ELF-1 (cell line): ENCODE data around the gene DLST.

Experiments
- DNase-seq: peaks from one replicate; pipeline ENCODE4 v3.0.0-alpha.2; 2016; ENCODE audit warnings: low read depth, low spot score

DLST gene

DNA sequence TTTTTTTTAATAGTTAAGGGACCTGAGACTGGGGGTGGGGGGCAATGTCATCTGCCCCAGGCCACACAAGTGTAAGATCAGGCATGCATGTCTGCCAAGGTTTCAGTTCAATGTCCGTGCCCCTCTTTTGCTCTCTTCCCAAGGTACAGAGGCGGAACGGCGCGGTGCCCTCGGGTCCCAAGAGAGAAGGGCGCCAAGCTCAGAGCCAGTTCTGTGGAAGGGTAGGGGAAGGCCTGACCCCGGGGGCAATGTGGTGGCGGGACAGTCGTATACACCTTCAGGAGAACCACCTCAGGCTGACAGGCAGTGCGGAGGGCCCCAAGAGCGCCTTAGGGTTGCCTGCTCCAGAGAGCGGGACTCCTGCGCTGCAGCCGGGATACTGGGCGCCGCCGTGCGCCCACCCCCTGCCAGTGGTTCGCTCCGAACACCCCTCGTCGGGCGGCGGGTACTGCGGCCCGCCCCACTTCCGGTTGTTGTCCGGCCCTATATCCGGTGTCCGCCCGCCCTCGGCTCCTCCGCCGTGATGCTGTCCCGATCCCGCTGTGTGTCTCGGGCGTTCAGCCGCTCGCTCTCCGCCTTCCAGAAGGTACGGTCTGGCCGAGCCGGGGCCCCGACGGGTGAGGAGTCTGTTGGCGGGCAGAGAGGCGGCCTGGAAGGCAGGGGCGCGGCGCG is at the start of gene DLST:
Gene DLST, plus strand, starts transcription at position 486 of the 672 bp plus-strand sequence. Its CDS starts 38 bp downstream, at position 524.
- DNase-seq = peak; percentile 95

DNA sequence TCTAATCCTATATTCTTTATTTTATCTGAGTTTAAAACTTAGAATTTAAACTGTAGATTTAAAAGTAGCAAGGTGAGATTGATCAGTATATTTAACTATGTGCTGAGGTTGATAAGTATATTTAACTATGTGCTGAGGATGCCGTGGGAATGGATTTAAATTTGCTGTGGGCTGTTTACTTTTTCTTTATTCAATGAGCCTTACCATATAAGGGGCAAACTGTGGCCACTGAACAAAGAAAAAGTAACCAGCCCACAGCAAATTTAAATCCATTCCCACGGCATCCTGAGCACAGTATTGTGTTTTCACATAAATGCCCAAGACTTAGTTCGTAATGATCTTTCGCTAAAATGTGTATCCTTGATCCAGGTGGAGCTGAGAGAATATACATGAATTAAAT is 48.9 kb upstream of the DLST start:
- DNase-seq = no peak

DNA sequence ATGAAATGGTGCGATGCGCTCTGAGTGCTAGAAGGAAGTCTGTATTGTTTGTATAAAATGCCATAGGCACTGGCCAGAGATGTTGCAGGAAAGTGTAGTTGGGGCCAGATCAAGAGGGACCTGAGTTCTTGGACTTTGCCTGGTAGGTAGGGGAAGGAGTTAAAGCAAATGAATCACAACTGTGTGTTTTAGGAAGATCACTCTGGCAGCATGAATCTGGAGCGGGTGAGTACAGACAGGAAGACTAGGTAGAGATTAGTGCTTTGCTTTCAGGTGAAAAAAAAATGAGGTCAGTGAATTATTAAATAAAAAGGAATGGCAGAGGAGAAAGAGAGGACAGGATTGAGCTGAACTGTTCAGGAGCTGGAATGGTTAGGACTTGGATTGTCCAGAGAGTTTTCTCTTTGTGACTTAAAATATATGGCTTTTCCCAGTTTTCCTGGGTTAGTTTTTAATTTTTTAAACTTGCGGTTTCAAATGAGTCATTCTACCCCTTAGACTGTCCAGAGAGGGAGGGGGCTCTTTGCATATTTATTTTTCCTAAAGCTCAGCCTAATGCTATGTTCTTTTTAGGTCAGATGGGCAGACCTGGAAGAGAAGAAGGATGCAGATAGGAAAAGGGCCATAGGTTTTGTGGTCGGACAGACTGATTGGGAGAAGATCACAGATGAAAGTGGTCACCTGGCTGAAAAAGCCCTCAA is 46.9 kb upstream of the DLST start:
- DNase-seq = no peak

DNA sequence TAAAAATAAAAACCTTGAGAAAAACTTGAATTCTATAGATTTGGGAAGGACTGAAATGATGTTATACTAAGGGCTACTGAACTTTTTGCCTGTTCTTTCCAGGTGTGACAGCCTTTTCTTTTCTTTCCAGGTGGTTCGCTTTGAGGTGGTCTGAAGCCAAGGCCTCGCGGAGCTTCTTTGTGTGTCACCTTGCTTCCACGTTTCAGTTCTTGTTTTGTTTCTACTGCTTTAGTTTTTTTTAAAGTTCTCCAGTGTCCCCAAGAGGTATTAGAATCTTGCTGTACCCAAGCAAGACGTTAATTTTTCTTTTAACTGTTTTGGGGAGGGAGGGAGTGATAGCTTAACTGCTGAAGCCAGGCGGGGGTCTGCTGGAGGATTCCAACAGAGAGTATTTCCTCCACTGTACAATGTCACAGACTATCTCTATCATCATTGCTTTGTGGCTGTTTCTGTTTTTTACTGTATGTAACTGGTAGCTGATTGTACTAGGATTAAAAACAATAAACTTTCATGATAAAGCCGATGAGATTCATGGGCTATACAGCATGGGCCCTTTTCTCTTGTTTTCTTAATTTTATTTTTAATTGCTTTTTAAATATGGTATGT is 46.0 kb upstream of the DLST start:
- no peak for DNase-seq

DNA sequence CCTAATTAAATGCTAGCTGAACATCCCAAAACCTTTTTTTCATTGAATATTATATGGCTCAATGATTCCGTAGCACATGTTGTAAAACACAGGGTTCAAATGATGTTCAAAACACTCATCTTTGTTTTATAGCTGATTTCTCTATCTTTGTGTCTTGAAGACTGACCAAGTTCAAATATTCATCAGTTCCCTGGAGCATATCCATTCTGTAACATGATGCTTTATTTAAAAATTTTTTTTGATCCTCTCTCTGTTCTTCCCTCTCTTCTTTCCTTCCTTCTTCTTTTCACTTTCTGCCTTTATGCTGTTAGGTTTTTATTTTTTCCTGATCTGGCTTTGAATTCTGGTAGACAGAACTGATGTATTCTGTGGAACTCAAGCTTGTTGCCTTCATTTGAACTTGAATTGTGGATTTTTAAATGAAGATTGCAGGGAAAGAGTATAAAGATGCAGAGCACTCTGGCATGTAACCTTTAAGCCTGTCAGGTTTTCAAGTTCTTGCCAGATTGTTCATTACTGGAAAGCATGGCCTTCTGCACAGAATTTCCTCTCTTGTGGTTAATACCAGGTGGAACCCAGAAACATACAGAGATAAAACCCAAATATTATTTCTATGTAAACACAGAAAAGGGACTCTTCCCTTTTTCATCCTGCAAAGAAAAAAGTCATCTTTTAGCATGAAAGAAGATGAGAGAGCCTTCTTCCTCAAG is 45.3 kb upstream of the DLST start:
- no peak for DNase-seq

DNA sequence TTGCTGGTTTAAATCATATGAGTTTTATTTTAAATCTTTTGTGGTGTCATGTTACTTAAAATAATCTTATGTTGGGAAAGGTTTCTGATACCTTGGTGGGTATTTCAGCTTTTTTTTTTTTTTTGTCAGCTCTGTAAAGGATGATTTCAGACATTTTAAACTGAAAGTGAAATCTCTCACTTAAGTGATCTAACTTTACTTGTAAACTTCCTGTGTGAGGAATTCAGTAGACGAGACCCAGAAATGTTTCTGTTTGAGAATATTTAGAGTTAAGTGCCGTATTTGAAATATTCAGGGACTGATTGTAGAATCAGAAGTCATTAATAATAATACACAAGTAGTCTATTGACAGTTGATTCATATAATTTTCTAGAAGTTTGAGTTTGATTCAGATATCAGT is 43.5 kb upstream of the DLST start:
- no peak for DNase-seq

DNA sequence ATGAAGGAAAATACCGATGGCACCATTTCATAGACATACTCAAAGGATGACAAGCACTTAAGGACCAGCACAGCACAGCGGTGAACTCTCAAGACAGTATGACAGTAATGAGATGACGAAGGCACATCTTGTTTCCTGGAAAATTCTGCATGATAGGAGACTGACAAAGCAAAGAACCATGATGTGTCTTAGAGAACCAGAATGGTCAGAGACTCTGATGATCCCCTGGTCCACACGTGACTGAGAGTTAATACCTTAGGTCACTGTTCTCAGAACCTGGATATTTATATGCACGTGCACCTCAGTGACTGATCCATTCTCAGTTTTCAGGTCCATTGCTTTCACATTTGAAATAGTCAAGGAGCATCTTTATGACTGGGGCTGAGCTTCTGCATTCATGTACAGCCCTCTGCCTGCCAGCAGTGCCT is 41.1 kb upstream of the DLST start:
- DNase-seq = no peak

DNA sequence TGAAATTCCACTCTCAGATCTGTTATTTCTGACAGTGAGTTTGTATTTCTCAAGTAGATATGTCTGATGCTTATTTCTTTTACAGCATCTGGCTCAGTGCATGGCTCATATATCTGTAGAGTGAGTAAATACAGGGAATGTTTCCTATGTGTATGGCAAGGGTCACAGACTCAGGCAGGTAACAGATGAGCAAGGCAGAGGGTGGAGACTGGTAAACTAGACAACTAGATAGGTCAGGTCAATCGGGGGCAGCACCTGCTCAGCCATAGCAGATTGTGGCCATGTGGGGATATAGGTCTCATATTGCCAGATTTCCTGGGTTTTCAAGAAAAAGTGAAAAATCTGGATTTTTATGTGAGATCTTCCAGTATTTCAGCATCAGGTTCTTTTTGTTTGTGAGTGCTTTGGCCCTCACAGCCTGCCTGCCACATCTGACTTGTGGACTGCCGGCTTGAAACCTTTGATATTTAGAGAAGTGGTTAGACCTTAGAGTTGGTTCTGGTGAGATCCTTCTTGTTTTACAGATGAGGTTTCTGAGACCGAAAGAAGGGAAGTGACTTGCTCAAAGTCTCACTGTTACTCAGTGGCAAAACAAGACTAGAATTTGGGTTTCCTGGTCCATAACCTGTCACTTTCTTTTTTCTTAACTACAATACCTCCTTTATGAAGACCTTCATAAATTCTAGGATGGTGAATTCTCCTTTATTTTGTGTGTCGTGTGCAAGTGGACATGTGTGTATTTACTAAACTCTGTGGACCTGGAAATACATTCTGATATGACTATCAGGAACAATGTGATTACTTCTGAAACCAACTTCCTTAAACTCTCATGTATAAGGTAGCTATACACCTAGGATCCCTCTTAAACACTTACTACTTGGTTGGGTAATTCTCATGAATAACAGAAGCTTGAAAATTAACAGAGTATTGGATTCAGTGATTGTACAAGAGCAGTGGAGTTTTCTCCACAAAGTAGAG is 40.2 kb upstream of the DLST start:
- no peak for DNase-seq

DNA sequence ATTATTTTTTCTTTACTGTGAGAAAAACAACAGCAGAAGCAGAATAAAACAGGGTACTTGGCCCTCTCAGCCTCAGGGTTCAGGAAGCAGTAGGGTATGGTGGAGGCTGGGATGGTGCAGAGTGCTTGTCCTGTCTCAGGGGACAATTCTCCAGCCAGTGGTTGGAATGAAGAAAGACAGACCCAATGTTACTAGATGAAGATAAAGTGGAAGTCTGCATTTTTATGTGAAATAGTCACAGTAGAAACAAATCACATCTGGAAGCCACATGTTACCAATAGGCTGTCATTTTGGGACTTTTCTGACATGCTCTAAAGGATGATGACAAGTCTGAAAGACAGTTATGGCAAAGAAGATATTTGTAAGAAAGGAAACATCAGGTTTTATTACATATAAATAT is 38.1 kb upstream of the DLST start:
- no peak for DNase-seq

DNA sequence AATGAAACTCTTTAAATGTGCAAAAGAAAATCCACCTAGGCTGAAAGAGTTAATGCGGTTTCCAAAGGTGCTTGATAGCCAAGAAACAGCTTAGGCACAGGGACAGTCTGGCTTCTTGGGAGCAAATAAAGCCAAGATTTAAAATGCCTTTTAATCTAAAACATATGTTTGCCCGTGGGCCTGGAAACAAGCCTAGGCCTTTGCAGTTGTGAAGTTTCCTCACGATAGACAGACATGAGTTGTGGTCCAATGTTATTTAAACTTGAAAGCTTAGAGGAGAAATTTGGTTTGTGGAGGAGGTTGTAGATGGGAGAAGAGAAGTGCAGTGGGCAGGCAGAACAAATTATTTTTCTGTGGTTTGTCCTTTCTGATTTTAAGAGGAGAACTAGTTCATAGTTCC is 35.5 kb upstream of the DLST start:
- no peak for DNase-seq

DNA sequence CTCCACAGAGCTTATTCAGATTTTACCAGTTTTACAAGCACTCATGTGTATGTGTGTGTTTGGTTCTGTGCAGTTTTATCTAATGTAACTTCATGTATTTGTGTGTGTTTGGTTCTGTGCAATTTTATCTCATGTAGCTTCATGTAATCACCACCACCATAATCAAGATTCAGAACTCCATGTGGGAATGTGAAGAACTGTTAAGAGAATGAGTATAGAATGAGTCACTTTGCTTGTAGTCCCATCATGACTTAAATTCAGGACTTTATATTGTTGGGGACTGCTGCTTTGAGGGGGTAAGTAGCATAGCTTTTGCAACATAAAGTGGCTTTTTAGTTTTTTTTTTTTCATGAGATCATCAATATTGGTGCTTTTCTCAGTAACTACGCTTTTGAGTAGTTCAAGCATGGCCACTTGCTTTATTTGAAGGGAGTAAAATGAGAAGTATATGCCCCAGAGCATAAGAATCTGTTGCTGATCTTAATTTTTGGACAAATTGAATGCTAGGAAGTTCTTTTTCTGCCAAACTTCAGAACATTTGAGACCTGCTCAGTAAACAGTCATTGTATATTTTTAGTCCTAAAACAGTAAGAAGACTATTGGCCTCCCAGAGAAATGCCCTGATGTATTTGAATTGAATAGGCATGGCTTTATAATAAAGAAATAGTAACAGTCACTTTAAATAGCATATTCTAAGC is 34.6 kb upstream of the DLST start:
- no peak for DNase-seq

DNA sequence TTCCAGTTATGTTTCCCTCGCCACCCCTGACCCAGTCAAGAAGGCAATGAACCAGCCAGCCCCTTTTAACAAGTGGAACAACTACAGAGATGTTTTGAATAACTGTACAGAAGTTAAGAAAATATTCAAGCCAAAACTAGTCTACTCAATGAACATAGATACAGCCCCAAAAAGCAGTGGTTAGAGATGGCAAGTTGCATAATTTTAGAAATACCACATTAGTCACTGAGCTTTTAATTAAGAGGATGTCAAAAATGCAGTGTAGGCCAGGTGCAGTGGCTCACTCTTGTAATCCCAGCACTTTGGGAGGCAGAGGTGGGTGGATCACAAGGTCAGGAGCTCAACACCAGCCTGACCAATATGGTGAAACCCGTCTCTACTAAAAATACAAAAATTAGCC is 32.9 kb upstream of the DLST start:
- DNase-seq = no peak

DNA sequence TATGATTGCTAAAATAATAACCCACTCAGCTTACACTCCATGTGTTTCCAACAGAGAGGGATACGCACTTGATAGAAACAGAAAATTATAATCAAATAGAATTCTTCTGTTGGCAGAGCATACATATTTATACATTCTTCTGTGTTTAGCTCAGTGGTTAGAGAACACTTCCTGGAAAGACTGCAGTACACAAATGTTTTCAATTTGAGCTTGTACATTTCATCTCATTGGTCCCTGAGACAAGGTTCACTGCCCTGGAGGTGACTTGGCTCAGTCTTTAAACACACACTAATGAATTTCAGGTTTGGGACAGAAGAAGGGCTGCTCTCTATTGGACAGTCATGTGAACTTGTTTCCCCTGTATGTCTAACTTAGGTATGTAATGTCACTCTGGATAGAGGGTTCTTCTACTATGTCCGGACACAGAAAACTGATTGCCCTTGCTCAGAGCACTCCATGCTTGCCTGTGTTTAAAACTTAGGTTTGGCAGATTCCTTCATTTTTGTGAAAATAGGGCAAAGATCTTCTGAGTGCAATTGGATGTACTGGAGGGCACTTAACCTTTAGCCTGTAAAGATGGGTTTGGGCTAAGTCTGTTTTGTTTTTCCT is 28.7 kb upstream of the DLST start:
- no peak for DNase-seq

DNA sequence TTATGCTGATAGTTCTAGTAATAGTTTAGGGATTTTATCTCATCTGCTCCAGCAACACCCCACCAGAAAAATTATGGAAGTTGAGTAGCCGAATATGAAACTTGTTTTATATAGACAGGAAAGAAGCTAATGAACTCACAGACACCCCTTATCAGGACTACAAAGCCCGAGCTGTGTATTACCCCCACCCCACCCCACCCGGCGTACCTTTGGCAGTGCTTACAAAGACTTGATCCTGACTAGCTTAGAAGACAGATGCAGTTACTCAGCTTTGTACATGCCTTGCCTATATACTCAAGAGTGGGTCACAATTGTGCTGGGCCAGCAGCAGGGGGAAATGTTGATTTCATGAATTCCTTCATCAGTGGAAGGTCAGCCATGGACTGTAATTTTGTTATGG is 28.1 kb upstream of the DLST start:
- DNase-seq = no peak

DNA sequence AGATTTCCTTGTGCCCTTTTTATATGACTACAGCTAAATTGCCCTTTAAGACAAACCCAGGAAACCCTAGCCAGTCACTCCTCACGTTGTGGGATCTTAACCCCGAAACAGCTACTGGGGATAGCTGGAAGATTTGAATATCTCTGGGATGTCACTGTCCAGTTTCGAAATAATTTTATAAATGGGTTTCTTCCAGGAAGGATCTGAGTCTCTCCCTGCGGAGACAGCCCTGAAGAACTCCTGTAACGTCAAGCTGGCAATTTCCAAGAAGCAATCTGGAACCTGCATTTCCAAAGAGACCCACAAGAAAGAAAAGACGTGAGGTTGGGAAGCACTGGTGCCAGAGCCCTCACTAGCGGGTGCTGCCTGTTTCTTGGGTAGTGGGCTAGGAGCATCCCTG is 26.7 kb upstream of the DLST start:
- no peak for DNase-seq

DNA sequence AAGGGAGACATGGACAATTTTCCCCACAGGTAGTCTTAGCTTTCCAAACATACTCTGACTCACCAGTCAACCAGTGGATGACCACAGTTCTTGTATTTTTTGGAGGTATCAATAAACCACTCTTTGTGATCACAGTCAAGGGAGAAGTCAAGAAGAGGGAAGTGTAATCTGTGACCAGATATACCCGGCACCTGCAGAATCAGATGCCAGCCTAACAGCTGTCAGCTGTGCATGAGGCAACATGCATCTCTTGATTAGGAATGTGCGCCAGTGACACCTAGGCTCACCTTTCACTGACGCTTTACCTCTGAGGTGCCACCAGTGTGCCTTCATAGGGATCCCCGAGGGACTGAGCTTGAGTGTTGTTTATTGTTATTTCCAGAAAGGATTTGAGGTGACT is 25.8 kb upstream of the DLST start:
- DNase-seq = no peak

DNA sequence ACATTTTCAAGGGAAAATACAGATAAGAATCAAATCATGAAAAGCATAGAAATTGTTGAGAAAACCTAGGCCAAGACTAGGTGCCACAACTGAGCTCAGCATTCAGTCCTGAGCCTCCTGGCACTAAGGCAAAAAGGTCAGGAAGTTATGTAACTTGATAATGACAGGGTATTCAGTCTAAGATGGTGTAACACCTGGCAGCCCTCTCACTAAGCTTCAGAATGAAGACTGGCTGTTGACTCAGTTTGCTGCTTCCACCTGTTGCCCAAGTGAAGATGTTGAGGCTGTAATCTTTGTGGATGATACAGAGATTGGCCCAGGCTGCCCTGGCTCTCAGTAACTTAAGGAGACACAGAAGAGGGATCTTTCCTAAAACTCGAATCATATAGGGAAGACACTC is 25.4 kb upstream of the DLST start:
- no peak for DNase-seq

DNA sequence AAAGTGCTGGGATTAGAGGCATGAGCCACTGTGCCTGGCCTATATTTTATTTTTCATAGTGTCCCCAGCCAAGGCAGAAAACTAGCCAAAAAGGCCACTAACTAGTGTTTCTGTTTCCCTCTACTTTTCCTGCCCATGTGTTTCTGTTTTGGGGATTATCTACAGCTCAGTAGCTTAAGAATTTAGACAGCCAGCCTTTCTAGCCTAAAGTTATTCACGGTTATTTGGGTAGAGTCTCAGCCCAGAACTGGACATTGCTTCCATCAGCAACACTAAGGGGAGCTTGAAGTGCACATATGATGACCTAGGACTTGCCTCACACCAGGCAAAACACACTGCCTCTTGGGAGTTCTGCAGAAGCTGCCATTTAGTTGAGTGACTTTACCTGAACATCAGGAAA is 23.7 kb upstream of the DLST start:
- DNase-seq = no peak

DNA sequence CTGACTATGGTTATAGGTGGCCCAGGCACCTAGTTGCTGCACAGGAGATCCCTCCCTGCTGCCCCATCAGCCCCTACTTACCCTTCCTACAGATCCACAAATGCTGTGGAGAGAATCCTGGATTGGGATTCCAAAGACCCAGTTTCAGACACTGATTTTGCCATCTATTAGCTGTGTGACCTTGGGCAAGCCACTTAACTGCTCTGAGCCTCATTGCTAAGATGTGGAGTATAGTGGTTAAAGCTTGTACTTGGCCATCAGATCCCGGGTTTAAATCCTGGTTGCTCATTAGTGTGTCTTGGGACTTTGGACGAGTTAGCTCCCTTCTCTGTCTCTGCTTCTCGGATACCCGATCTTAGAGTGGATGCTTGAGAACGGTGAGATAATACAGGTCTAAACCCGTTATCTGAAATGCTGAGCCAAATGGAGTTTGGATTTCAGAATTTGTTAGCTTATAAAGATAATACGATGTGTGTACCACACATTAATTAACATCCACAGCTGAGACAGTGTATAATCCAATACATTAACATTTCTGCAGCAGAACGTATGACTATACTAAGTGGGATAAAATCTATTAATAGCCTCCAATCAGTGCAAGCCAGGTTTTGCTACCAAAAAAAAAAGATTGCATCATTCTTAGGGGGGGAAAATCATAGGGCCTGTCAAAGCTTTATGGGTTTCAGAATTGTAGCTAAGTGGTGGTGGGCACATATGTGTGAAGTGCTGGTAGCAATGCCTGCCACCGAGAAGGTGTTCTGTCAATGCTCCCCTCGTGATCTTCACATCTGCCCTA is 21.8 kb upstream of the DLST start:
- no peak for DNase-seq
